Gastrocnemius medialis (tissue), 4 donors: Measurements from ENCODE around the gene SLC35D3. TPM values are rescaled to one million over a fixed set of nuclear protein-coding genes. Genes with fewer than 3 reads are reported as not detected.
"Not testable (repeated sequence)": the region's sequence is repeated elsewhere in the genome, so short reads cannot be mapped to it uniquely, and the experiment has no call there.

Source experiments
- ATAC-seq, 2 donors: fragments of 150-250 bp; one replicate each; pipeline ENCODE4 v1.9.1; 2016
- DNase-seq, 2 donors: peaks; one replicate each; pipeline ENCODE4 v3.0.0-alpha.2; 2019
- H3K27ac ChIP-seq, 4 donors: fragments of 200-600 bp; sonication (generic); 1 replicate in 1 of 4; 2 replicates in 3 of 4; pipeline ENCODE4 v1.5.1; 2016 to 2018; ENCODE audit warnings: mild to moderate bottlenecking in 2 of 4, moderate library complexity in 1 of 4
- H3K27me3 ChIP-seq, 3 donors: fragments of 200-600 bp; sonication (generic) in 2 of 3; 1 replicate in 1 of 3; 2 replicates in 2 of 3; pipeline versions ENCODE4 v1.5.1 to v1.6.0; 2016 to 2019; ENCODE audit warnings: mild to moderate bottlenecking in 1 of 3, moderate library complexity in 1 of 3
- H3K36me3 ChIP-seq, 2 donors: fragments of 200-600 bp; sonication (generic) in 1 of 2; one replicate each; pipeline ENCODE4 v1.5.1; 2017 to 2018
- H3K4me1 ChIP-seq, 2 donors: fragments of 200-600 bp; sonication (generic) in 1 of 2; one replicate each; pipeline ENCODE4 v1.5.1; 2016 to 2017; ENCODE audit warnings: mild to moderate bottlenecking in 2 of 2
- H3K4me3 ChIP-seq, 4 donors: fragments of 200-600 bp; sonication (generic) in 3 of 4; 1 replicate in 1 of 4; 2 replicates in 3 of 4; pipeline ENCODE4 v1.5.1; 2016 to 2019; ENCODE audit warnings: mild to moderate bottlenecking in 2 of 4
- H3K9me3 ChIP-seq, 3 donors: fragments of 200-600 bp; sonication (generic) in 2 of 3; 1 replicate in 1 of 3; 2 replicates in 2 of 3; pipeline ENCODE4 v1.5.1; 2016 to 2019
- CTCF ChIP-seq, 5 experiments: fragments of 450-650 bp in 3 of 5; fragments of 200-600 bp in 2 of 5; sonication (generic) in 2 of 5; IDR thresholded peaks in 4 of 5; conservative IDR thresholded peaks in 1 of 5; 1 replicate in 4 of 5; 2 replicates in 1 of 5; pipeline ENCODE4 v1.5.1; 2016 to 2019; ENCODE audit warnings: antibody characterized with exemption in 5 of 5, mild to moderate bottlenecking in 3 of 5, moderate library complexity in 3 of 5
- POLR2A ChIP-seq, 2 donors: fragments of 450-650 bp; IDR thresholded peaks; one replicate each; pipeline ENCODE4 v1.6.1; 2017; ENCODE audit warnings: antibody characterized with exemption in 2 of 2, mild to moderate bottlenecking in 2 of 2, moderate library complexity in 2 of 2
- in situ Hi-C, 4 donors: fragments of 200-750 bp; cut with MboI; loops; one replicate each; pipeline versions ENCODE4 v1.15.0 to v1.8.0; 2017; ENCODE audit warnings: low sequenced_read_pairs in 4 of 4
- intact Hi-C: fragments of 100-400 bp; cut with DNase I; formaldehyde crosslinking; loops from one replicate; pipeline ENCODE4 v1.15.1; 2023; ENCODE audit warnings: low total_unique reads
- total RNA-seq, 4 donors: library from RNA; depleted of rRNA; stranded (reverse); fragments of >200 nt; gene quantifications; one replicate each; pipeline versions ENCODE4 v1.1.0 to v1.2.3, GENCODE V29; 2016

Gene SLC35D3
- total RNA-seq, 4 donors from 2014 or later = not detected

- Histone ChIP-seq H3K9me3 (no peaks in the 10 kb centered on the region), H3K4me1 (no peaks in the 10 kb centered on the region), H3K27ac (no peak overlapping the region), H3K36me3 (no peaks in the 10 kb centered on the region), H3K27me3 (no peaks in the 10 kb centered on the region), H3K4me3 (no peak overlapping the region)
- ATAC-seq (no peak), DNase-seq (no peak)
- in situ Hi-C loops (loop anchor here in 2 of 4 donors (25.0 kb wide), 1 partner anchor 666 kb away; no protein-coding TSS in a partner anchor), intact Hi-C loops (no loop called here)
- TF ChIP-seq POLR2A (IDR thresholded peaks at IDR 0.05) (no peak), CTCF (IDR thresholded peaks at IDR 0.05 in 4 of 5, conservative IDR thresholded peaks at IDR 0.05 in 1 of 5) (no peak)
Measured at GRCh38 chr6:136971609-136972008, 49.5 kb downstream of the SLC35D3 start.

GRCh38 chr6:136973781-136974180 is 51.7 kb downstream of the SLC35D3 start:
- H3K27me3 ChIP-seq, H3K4me1 ChIP-seq, ATAC-seq, H3K27ac ChIP-seq, H3K36me3 ChIP-seq, H3K4me3 ChIP-seq, intact Hi-C loops, DNase-seq, H3K9me3 ChIP-seq: not testable (repeated sequence)
- in situ Hi-C loops = loop anchor here in 2 of 4 donors (25.0 kb wide), 1 partner anchor 664 kb away; no protein-coding TSS in a partner anchor

Other genes with a start within 250 kb of the SLC35D3 start
- 10 to 100 TPM in 1 of 4 donors, 1 to 10 TPM in 3; 2.9 to 46.9 (median 4.9) TPM for gene MAP3K5, start 129.8 kb upstream of the SLC35D3 start, total RNA-seq
- 10 to 100 TPM in 1 of 4 donors, 1 to 10 TPM in 2, under 1 TPM in 1; 0.32 to 10.6 (median 6.0) TPM for gene PEX7, start 99.7 kb upstream of the SLC35D3 start, total RNA-seq
- gene IL20RA, start 122.7 kb downstream of the SLC35D3 start, total RNA-seq = 1 to 10 TPM in 1 of 4 donors, under 1 TPM in 1, not detected in 2; 0.32 to 1.1 TPM